Measurements from ENCODE around the gene NRARP.

The NRARP gene

GRCh38 chr9:137276473-137277328 is 25.4 kb downstream of the NRARP start:
- no peaks in the 10 kb centered on the region for H3K27me3 ChIP-seq (ENCODE audit: control insufficient read depth in 1 of 2, insufficient read depth in 2 of 2, low read length in 2 of 2)
- no peaks in the 10 kb centered on the region for H3K9me3 ChIP-seq (ENCODE audit: control insufficient read depth in 1 of 2, low read length in 2 of 2)
- peak overlapping the region; percentile 87 to 93 for H3K9ac ChIP-seq (ENCODE audit: low read depth in 1 of 2, low read length in 2 of 2)
- peak overlapping the region; percentile 87 for H3K27ac ChIP-seq (ENCODE audit: low read depth, low read length)
- H3K36me3 ChIP-seq (ENCODE audit: control insufficient read depth in 1 of 2, insufficient read depth in 2 of 2, low read length in 2 of 2) = peaks cover 0 to 26% of the 10 kb centered on the region in 2 donors
- peaks cover 31 to 49% of the 10 kb centered on the region in 2 donors for H3K4me1 ChIP-seq (ENCODE audit: control insufficient read depth in 1 of 2, insufficient read depth in 2 of 2, low read length in 2 of 2)
- H3K4me3 ChIP-seq (ENCODE audit: low read depth in 1 of 2, low read length in 2 of 2) = peak overlapping the region; percentile 78 to 81

DNA sequence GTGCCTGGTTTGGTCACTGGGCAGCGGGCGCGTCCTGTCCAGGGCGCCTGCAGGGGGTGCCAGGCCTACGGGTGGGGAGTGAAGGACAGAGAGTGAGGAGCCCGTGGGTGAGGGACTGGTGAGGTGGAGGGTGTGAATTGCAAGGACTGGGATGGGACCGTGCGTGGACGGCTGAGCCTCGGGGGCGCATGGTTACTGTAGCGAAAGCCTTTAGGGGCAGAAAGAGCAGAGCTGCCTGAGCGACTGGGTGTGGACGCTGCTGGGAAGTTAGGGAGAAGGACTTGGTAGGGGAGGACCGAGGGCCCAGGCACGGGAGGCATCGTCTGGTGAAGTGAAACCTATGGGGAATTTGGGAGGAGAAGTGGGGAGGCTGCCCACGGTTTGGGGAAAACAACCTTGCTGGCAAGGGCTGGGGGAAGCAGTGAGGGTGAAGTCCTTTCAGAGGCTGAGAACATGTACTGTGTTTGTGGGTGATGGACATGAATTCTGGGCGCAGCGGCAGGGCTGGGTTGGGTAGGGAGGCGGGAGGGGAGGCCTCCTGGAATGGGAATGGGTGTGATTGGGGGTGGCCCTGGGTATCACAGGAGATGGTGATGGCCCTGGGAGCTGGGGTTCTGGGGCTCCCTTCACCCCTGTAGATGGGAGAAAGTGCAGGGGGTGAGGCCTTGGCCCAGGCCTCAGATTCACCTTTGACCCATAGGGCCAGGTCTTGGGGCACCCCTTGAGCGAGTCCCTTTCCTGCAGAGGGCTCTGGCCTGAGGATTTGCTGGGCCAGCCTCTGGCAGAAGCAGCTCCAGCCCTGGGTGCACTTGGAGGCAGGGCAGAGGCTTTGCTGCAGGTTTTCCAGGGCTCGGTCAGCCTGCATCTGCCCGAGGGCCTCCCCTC is 26.2 kb downstream of the NRARP start:
- peak overlapping the region in 1 of 2 donors; percentile 40 for H3K4me3 ChIP-seq (ENCODE audit: low read depth in 1 of 2, low read length in 2 of 2)
- H3K27ac ChIP-seq (ENCODE audit: low read depth, low read length) = peak overlapping the region; percentile 20
- H3K4me1 ChIP-seq (ENCODE audit: control insufficient read depth in 1 of 2, insufficient read depth in 2 of 2, low read length in 2 of 2) = peaks cover 31 to 49% of the 10 kb centered on the region in 2 donors
- peak overlapping the region; percentile 87 to 93 for H3K9ac ChIP-seq (ENCODE audit: low read depth in 1 of 2, low read length in 2 of 2)
- H3K9me3 ChIP-seq (ENCODE audit: control insufficient read depth in 1 of 2, low read length in 2 of 2) = no peaks in the 10 kb centered on the region
- peaks cover 0 to 30% of the 10 kb centered on the region in 2 donors for H3K36me3 ChIP-seq (ENCODE audit: control insufficient read depth in 1 of 2, insufficient read depth in 2 of 2, low read length in 2 of 2)
- no peaks in the 10 kb centered on the region for H3K27me3 ChIP-seq (ENCODE audit: control insufficient read depth in 1 of 2, insufficient read depth in 2 of 2, low read length in 2 of 2)

GRCh38 chr9:137275203-137275587 is 26.9 kb downstream of the NRARP start:
- H3K36me3 ChIP-seq (ENCODE audit: control insufficient read depth in 1 of 2, insufficient read depth in 2 of 2, low read length in 2 of 2) = peaks cover 0 to 31% of the 10 kb centered on the region in 2 donors

DNA sequence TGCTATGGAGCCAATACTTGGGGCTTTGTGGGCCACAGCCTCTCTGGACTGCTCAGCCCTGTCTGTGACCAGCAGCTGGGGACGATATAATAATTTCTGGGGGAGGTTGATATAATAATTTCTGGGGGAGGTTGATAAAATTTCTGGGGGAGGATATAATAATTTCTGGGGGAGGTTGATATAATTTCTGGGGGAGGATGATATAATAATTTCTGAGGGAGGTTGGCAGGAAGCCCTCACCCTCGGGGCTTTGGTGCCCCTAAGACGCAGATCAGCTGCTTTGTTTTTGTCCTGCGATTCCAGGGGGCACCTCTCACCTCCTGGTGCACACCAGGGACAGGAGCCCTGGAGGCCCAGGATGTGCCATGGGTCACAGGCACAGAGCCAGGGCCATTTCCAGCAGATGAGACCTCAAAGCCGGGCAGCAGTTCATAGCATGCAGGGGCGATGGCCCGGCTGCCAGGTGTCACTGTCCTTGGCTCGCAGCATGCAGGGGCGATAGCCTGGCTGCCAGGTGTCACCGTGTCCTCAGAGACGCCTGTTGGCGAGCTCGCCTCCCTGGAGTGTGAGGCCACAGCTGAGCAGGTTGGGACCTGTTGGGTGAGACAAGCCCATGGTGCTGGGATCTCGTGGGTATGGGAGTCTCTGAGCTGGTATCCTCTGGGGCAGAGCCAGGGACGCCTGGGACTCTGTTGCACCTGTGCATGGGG is 28.3 kb downstream of the NRARP start:
- Histone ChIP-seq H3K9me3 (ENCODE audit: control insufficient read depth in 1 of 2, low read length in 2 of 2) (no peaks in the 10 kb centered on the region), H3K36me3 (ENCODE audit: control insufficient read depth in 1 of 2, insufficient read depth in 2 of 2, low read length in 2 of 2) (peaks cover 3 to 25% of the 10 kb centered on the region in 2 donors), H3K9ac (ENCODE audit: low read depth in 1 of 2, low read length in 2 of 2) (peak overlapping the region; percentile 26 to 35), H3K4me3 (ENCODE audit: low read depth in 1 of 2, low read length in 2 of 2) (no peak overlapping the region), H3K4me1 (ENCODE audit: control insufficient read depth in 1 of 2, insufficient read depth in 2 of 2, low read length in 2 of 2) (peaks cover 42 to 55% of the 10 kb centered on the region in 2 donors), H3K27me3 (ENCODE audit: control insufficient read depth in 1 of 2, insufficient read depth in 2 of 2, low read length in 2 of 2) (no peaks in the 10 kb centered on the region), H3K27ac (ENCODE audit: low read depth, low read length) (peak overlapping the region; percentile 63)

More at GRCh38 chr9:137275203-137275587, 26.9 kb downstream of the NRARP start:
- H3K4me3 ChIP-seq (ENCODE audit: low read depth in 1 of 2, low read length in 2 of 2) = no peak overlapping the region
- peak overlapping the region in 1 of 2 donors; percentile 38 for H3K9ac ChIP-seq (ENCODE audit: low read depth in 1 of 2, low read length in 2 of 2)
- H3K4me1 ChIP-seq (ENCODE audit: control insufficient read depth in 1 of 2, insufficient read depth in 2 of 2, low read length in 2 of 2) = peaks cover 31 to 48% of the 10 kb centered on the region in 2 donors
- H3K27ac ChIP-seq (ENCODE audit: low read depth, low read length) = no peak overlapping the region
- no peaks in the 10 kb centered on the region for H3K9me3 ChIP-seq (ENCODE audit: control insufficient read depth in 1 of 2, low read length in 2 of 2)
- H3K27me3 ChIP-seq (ENCODE audit: control insufficient read depth in 1 of 2, insufficient read depth in 2 of 2, low read length in 2 of 2) = no peaks in the 10 kb centered on the region

GRCh38 chr9:137273095-137273490 is 29.0 kb downstream of the NRARP start:
- H3K27ac ChIP-seq (ENCODE audit: low read depth, low read length) = no peak overlapping the region
- no peaks in the 10 kb centered on the region for H3K9me3 ChIP-seq (ENCODE audit: control insufficient read depth in 1 of 2, low read length in 2 of 2)
- H3K36me3 ChIP-seq (ENCODE audit: control insufficient read depth in 1 of 2, insufficient read depth in 2 of 2, low read length in 2 of 2) = peaks cover 3 to 27% of the 10 kb centered on the region in 2 donors
- H3K4me3 ChIP-seq (ENCODE audit: low read depth in 1 of 2, low read length in 2 of 2) = no peak overlapping the region
- no peaks in the 10 kb centered on the region for H3K27me3 ChIP-seq (ENCODE audit: control insufficient read depth in 1 of 2, insufficient read depth in 2 of 2, low read length in 2 of 2)
- no peak overlapping the region for H3K9ac ChIP-seq (ENCODE audit: low read depth in 1 of 2, low read length in 2 of 2)
- H3K4me1 ChIP-seq (ENCODE audit: control insufficient read depth in 1 of 2, insufficient read depth in 2 of 2, low read length in 2 of 2) = peaks cover 45 to 59% of the 10 kb centered on the region in 2 donors

DNA sequence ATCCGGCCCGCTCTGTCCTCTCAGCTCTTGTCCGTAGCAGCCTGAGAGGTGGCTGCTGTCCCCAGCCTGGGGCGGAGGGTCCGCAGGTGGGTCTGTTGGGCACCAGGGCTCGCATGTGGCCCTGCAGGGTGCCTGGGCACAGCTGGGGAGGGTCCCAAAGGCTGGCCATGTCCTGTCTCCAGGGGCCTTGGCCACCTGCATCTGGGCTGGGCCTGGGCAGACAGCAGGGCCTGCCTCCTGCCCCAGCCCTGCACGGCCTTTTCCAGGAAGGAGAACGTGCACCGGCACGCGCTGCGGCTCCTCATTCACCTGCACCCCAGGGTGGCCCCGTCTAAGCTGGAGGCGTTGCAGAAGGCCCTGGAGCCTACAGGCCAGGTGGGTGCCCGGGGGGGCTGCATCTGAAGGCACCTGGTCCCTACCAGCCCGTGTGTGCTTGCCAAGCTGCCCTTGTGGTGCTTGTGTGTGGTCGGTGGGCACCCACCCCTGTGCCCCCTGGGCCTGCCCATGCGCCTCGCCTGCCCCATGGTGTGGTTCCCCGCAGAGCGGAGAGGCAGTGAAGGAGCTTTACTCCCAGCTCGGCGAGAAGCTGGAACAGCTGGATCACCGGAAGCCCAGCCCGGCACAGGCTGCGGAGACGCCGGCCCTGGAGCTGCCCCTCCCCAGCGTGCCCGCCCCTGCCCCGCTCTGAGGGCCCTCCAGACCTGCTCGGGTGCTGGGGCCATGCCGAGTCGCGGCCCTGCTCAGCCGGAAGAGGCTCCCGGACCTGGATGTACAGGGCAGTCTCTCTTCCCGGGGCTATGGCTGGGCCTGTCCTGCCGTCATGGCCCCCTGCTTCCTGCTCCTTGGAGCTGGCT is 29.6 kb downstream of the NRARP start:
- no peak overlapping the region for H3K4me3 ChIP-seq (ENCODE audit: low read depth in 1 of 2, low read length in 2 of 2)

GRCh38 chr9:137271696-137272076 is 30.4 kb downstream of the NRARP start:
- Histone ChIP-seq H3K4me3 (ENCODE audit: low read depth in 1 of 2, low read length in 2 of 2) (no peak overlapping the region), H3K9ac (ENCODE audit: low read depth in 1 of 2, low read length in 2 of 2) (no peak overlapping the region), H3K36me3 (ENCODE audit: control insufficient read depth in 1 of 2, insufficient read depth in 2 of 2, low read length in 2 of 2) (peaks cover 3 to 32% of the 10 kb centered on the region in 2 donors), H3K27me3 (ENCODE audit: control insufficient read depth in 1 of 2, insufficient read depth in 2 of 2, low read length in 2 of 2) (no peaks in the 10 kb centered on the region), H3K9me3 (ENCODE audit: control insufficient read depth in 1 of 2, low read length in 2 of 2) (no peaks in the 10 kb centered on the region), H3K4me1 (ENCODE audit: control insufficient read depth in 1 of 2, insufficient read depth in 2 of 2, low read length in 2 of 2) (peaks cover 42 to 50% of the 10 kb centered on the region in 2 donors), H3K27ac (ENCODE audit: low read depth, low read length) (no peak overlapping the region)

More for the DNA sequence above, 29.6 kb downstream of the NRARP start:
- peaks cover 3 to 27% of the 10 kb centered on the region in 2 donors for H3K36me3 ChIP-seq (ENCODE audit: control insufficient read depth in 1 of 2, insufficient read depth in 2 of 2, low read length in 2 of 2)
- no peaks in the 10 kb centered on the region for H3K9me3 ChIP-seq (ENCODE audit: control insufficient read depth in 1 of 2, low read length in 2 of 2)
- no peak overlapping the region for H3K9ac ChIP-seq (ENCODE audit: low read depth in 1 of 2, low read length in 2 of 2)
- peaks cover 49 to 58% of the 10 kb centered on the region in 2 donors for H3K4me1 ChIP-seq (ENCODE audit: control insufficient read depth in 1 of 2, insufficient read depth in 2 of 2, low read length in 2 of 2)
- no peak overlapping the region for H3K27ac ChIP-seq (ENCODE audit: low read depth, low read length)
- H3K27me3 ChIP-seq (ENCODE audit: control insufficient read depth in 1 of 2, insufficient read depth in 2 of 2, low read length in 2 of 2) = no peaks in the 10 kb centered on the region

GRCh38 chr9:137270929-137271695 is 31.0 kb downstream of the NRARP start:
- H3K4me3 ChIP-seq (ENCODE audit: low read depth in 1 of 2, low read length in 2 of 2) = no peak overlapping the region
- peaks cover 7 to 38% of the 10 kb centered on the region in 2 donors for H3K36me3 ChIP-seq (ENCODE audit: control insufficient read depth in 1 of 2, insufficient read depth in 2 of 2, low read length in 2 of 2)
- peaks cover 36 to 45% of the 10 kb centered on the region in 2 donors for H3K4me1 ChIP-seq (ENCODE audit: control insufficient read depth in 1 of 2, insufficient read depth in 2 of 2, low read length in 2 of 2)
- no peaks in the 10 kb centered on the region for H3K27me3 ChIP-seq (ENCODE audit: control insufficient read depth in 1 of 2, insufficient read depth in 2 of 2, low read length in 2 of 2)
- H3K9ac ChIP-seq (ENCODE audit: low read depth in 1 of 2, low read length in 2 of 2) = no peak overlapping the region
- no peak overlapping the region for H3K27ac ChIP-seq (ENCODE audit: low read depth, low read length)
- no peaks in the 10 kb centered on the region for H3K9me3 ChIP-seq (ENCODE audit: control insufficient read depth in 1 of 2, low read length in 2 of 2)
